ENCODE data around the gene LCP1. TPM values are rescaled to one million over a fixed set of nuclear protein-coding genes. Genes with fewer than 3 reads are reported as not detected.

The LCP1 gene
- polyA plus RNA-seq, 1 of the 3 experiments (the other 2 are of a cell fraction), result 0.03 TPM

DNA sequence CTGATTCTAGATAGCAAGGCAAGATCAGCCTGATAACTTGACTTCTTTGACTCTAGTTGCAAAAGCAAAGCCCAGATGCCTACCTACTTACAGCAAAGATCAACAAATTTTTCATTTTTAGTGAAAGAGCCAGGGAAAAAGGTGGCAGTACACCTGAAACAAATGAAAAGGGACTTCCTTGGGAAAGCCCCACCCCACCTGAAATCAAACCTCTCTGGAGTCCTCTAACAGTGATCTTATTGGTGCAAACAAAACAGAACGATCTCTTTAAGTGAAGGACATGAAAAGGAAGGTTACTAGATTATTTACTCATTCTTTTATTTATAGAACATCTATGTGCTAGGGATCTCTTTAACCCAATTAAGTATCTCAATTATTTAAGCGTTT is 507 bp upstream of the LCP1 start (continued):
- TF ChIP-seq, protein P1, sequence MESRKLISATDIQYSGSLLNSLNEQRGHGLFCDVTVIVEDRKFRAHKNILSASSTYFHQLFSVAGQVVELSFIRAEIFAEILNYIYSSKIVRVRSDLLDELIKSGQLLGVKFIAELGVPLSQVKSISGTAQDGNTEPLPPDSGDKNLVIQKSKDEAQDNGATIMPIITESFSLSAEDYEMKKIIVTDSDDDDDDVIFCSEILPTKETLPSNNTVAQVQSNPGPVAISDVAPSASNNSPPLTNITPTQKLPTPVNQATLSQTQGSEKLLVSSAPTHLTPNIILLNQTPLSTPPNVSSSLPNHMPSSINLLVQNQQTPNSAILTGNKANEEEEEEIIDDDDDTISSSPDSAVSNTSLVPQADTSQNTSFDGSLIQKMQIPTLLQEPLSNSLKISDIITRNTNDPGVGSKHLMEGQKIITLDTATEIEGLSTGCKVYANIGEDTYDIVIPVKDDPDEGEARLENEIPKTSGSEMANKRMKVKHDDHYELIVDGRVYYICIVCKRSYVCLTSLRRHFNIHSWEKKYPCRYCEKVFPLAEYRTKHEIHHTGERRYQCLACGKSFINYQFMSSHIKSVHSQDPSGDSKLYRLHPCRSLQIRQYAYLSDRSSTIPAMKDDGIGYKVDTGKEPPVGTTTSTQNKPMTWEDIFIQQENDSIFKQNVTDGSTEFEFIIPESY (IDR thresholded peaks at IDR 0.05; ENCODE audit: borderline replicate concordance, low read depth), result no peak
- no peak for TF ChIP-seq FOXM1 (IDR thresholded peaks at IDR 0.05; ENCODE audit: low read depth)
- no peak for TF ChIP-seq CHD2 (IDR thresholded peaks at IDR 0.05; ENCODE audit: low read length, partially characterized antibody)
- TF ChIP-seq, protein P2, sequence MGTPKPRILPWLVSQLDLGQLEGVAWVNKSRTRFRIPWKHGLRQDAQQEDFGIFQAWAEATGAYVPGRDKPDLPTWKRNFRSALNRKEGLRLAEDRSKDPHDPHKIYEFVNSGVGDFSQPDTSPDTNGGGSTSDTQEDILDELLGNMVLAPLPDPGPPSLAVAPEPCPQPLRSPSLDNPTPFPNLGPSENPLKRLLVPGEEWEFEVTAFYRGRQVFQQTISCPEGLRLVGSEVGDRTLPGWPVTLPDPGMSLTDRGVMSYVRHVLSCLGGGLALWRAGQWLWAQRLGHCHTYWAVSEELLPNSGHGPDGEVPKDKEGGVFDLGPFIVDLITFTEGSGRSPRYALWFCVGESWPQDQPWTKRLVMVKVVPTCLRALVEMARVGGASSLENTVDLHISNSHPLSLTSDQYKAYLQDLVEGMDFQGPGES (IDR thresholded peaks at IDR 0.05; ENCODE audit: low read depth, low read length), result no peak
- TF ChIP-seq RAD21 (IDR thresholded peaks at IDR 0.05; ENCODE audit: low read length), result no peak
- no peak for TF ChIP-seq RXRA (IDR thresholded peaks at IDR 0.05; ENCODE audit: borderline replicate concordance, low read depth)

DNA sequence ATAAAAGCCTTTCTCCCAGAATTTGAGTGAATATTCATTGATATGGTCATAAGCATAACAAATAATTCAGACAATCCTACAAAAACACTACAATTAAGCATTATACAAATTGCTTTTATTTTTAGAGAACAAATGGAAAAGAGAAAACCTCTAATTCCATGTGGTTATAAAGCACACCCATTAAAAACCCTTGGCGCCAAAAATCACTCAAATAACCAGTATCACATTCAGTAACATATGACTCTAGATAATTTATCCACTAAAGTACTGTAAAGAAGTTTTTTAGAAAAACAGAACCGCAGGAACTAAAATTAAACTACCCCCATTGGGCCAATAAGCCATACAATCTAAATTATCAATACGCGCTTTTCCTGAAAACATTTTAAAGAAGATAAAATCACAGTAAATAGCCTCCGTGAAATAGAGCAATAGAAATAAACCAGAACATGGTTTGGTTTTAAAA is 569 bp downstream of the LCP1 start:
- Histone ChIP-seq H3K9ac (no peak overlapping the region), H3K9me2 (no peaks in the 10 kb centered on the region), H2AFZ (ENCODE audit: low read depth) (no peak overlapping the region), H3K9me3 (0 out of 2 replicates have a peak, but pooled peaks cover 3% of the 10 kb centered on the region), H3K36me3 (replicated peaks in 1 of 2; ENCODE audit: control insufficient read depth in 1 of 2, insufficient read depth in 2 of 2, low read length in 1 of 2) (no peaks in the 10 kb centered on the region), H3K79me2 (ENCODE audit: insufficient read depth) (no peaks in the 10 kb centered on the region), H4K20me1 (ENCODE audit: insufficient read depth) (no peaks in the 10 kb centered on the region), H3K4me3 (ENCODE audit: low read depth in 2 of 2, low read length in 1 of 2) (no peak overlapping the region), H3K27me3 (ENCODE audit: insufficient read depth) (no peaks in the 10 kb centered on the region), H3K27ac (ENCODE audit: low read depth in 2 of 2, low read length in 1 of 2) (no peak overlapping the region), H3F3A (replicated peaks; ENCODE audit: insufficient read depth) (no peaks in the 10 kb centered on the region), H3K4me1 (ENCODE audit: control insufficient read depth in 1 of 2, insufficient read depth in 2 of 2, low read depth in 1 of 2, low read length in 1 of 2) (no peaks in the 10 kb centered on the region; a peak in 2 of 4 replicates), H3K4me2 (no peak overlapping the region)
- DNase-seq, result no peak
- TF ChIP-seq FOXM1 (IDR thresholded peaks at IDR 0.05; ENCODE audit: low read depth) (no peak), TAF1 (IDR thresholded peaks at IDR 0.05; ENCODE audit: borderline replicate concordance, low read depth, low read length) (no peak), EP300 (IDR thresholded peaks at IDR 0.05; ENCODE audit: borderline replicate concordance in 1 of 2, low read depth in 1 of 2, low read length in 1 of 2) (no peak)
- TF ChIP-seq, protein P1 (IDR thresholded peaks at IDR 0.05; ENCODE audit: borderline replicate concordance, low read depth), result no peak
- TF ChIP-seq, protein P2 (IDR thresholded peaks at IDR 0.05; ENCODE audit: low read depth, low read length), result no peak
- ChIA-PET POLR2A (no interaction called here), CTCF (no interaction called here)
- WGBS (ENCODE audit: low lambda C conversion rate), result 82% methylated on average over 5 of the region's 5 CpGs
